K562 (cell line): ENCODE results near the gene TDRD5. TPM values are rescaled to one million over a fixed set of nuclear protein-coding genes. Genes with fewer than 3 reads are reported as not detected.
A peak's percentile ranks its signal among the peaks of the same experiment; 100 is the strongest.

Experiments
- E2F4 ChIP-seq: sonication (generic); formaldehyde crosslinking; IDR thresholded peaks from 2 replicates; pipeline ENCODE4 v1.8.0; 2022; ENCODE audit warnings: mild to moderate bottlenecking, low read depth, missing genetic modification reagents
- E2F6 ChIP-seq, 2 experiments: IDR thresholded peaks; 2 replicates each; pipeline ENCODE4 v1.6.1; 2011; ENCODE audit warnings: borderline replicate concordance in 1 of 2, control low read depth in 1 of 2, low read depth in 1 of 2, low read length in 1 of 2, mild to moderate bottlenecking in 1 of 2, mixed read lengths in 1 of 2, moderate library complexity in 1 of 2; ENCODE audit not compliant: insufficient read depth in 1 of 2, insufficient read length in 1 of 2, poor library complexity in 1 of 2, severe bottlenecking in 1 of 2; ENCODE audit errors: extremely low read depth in 1 of 2
- KDM4B ChIP-seq, 2 experiments: fragments of 450-650 bp in 1 of 2; sonication (generic) in 1 of 2; IDR thresholded peaks; 2 replicates each; pipeline ENCODE4 v1.6.1; 2016 to 2017; ENCODE audit warnings: borderline replicate concordance in 2 of 2, antibody characterized with exemption in 1 of 2, low read depth in 1 of 2, mild to moderate bottlenecking in 1 of 2
- SRF ChIP-seq, 2 experiments: fragments of 250-450, 450-650 bp in 1 of 2; sonication (Bioruptor Pico) in 1 of 2; sonication (generic) in 1 of 2; formaldehyde crosslinking; IDR thresholded peaks; 2 replicates each; pipeline versions ENCODE4 v1.5.0 to v1.5.1; 2020 to 2022; ENCODE audit warnings: mild to moderate bottlenecking in 1 of 2, missing genetic modification reagents in 1 of 2
- ZBTB33 ChIP-seq: sonication (generic); formaldehyde crosslinking; IDR thresholded peaks from 2 replicates; pipeline ENCODE4 v1.8.1; 2023; ENCODE audit warnings: mild to moderate bottlenecking, missing genetic modification reagents
- ZNF124 ChIP-seq: sonication (generic); formaldehyde crosslinking; IDR thresholded peaks from 2 replicates; pipeline ENCODE4 v1.8.1; 2022; ENCODE audit warnings: missing genetic modification reagents
- ZNF316 ChIP-seq: fragments of 450-650 bp; IDR thresholded peaks from 2 replicates; pipeline ENCODE4 v1.6.1; 2016
- ZNF512 ChIP-seq: IDR thresholded peaks from 2 replicates; pipeline ENCODE4 v1.6.1; 2016; ENCODE audit warnings: missing genetic modification characterization, missing compliant biosample characterization
- ZNF717 ChIP-seq: fragments of 250-450 bp; sonication (Bioruptor Pico); IDR thresholded peaks from 2 replicates; pipeline ENCODE4 v1.5.0; 2021
- polyA plus RNA-seq, 8 experiments: library from polyadenylated mRNA; depleted of rRNA in 4 of 8; stranded (reverse) in 5 of 8; unstranded in 3 of 8; fragments of >200 nt; fragmentation: Nextera tagmentation in 2 of 8; fragmentation: Illumina TruSeq in 1 of 8; extraction: Ambion mirVana in 2 of 8; extraction: Trizol in 1 of 8; gene quantifications; 2 replicates each; pipeline versions ENCODE4 v1.2.1 to v1.2.3, GENCODE V29; 2011 to 2014; ENCODE audit warnings: inconsistent platforms in 1 of 8, missing spikeins in 1 of 8
- total RNA-seq, 7 experiments: library from RNA; depleted of rRNA in 6 of 7; stranded (reverse); fragments of >200 nt in 6 of 7; fragmentation: Illumina TruSeq in 2 of 7; extraction: Trizol in 2 of 7; gene quantifications; 2 replicates each; pipeline versions ENCODE4 v1.2.1 to v1.2.3, GENCODE V29; 2011 to 2021; ENCODE audit warnings: low replicate concordance in 1 of 7
- TF ChIP-seq, protein P1 (sequence below): fragments of 250-450 bp; sonication (Bioruptor Pico); IDR thresholded peaks from 2 replicates; pipeline ENCODE4 v1.4.0; 2020; ENCODE audit warnings: mild to moderate bottlenecking, moderate library complexity
- TF ChIP-seq, protein P2 (sequence below): fragments of 250-450 bp; sonication (Bioruptor Pico); IDR thresholded peaks from 2 replicates; pipeline ENCODE4 v1.4.0; 2020; ENCODE audit warnings: mild to moderate bottlenecking, moderate library complexity

TDRD5 gene
- total and polyA plus RNA-seq, 9 of the 15 experiments (the other 6 are each of a cell fraction or from before 2014, with no cell fraction given), result 0.04 to 0.57 (median 0.26) TPM; not detected in 1

GRCh38 chr1:179586107-179586823 lies 5.4 kb upstream of the TDRD5 start (continued):
- TF ChIP-seq ZBTB33 (CRISPR knock-in tag), result 0 out of 2 replicates have a peak, but pooled peaks have one; percentile 52
- TF ChIP-seq, protein P1, sequence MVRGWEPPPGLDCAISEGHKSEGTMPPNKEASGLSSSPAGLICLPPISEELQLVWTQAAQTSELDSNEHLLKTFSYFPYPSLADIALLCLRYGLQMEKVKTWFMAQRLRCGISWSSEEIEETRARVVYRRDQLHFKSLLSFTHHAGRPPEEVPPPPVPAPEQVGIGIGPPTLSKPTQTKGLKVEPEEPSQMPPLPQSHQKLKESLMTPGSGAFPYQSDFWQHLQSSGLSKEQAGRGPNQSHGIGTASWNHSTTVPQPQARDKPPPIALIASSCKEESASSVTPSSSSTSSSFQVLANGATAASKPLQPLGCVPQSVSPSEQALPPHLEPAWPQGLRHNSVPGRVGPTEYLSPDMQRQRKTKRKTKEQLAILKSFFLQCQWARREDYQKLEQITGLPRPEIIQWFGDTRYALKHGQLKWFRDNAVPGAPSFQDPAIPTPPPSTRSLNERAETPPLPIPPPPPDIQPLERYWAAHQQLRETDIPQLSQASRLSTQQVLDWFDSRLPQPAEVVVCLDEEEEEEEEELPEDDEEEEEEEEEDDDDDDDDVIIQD, result no peak
- no peak for TF ChIP-seq ZNF124 (CRISPR knock-in tag)
- no peak for TF ChIP-seq E2F4
- no peak for TF ChIP-seq KDM4B (IDR thresholded peaks at IDR 0.05; ENCODE audit: borderline replicate concordance in 2 of 2, low read depth in 1 of 2)
- TF ChIP-seq ZNF717 (CRISPR knock-in tag), result no peak
- TF ChIP-seq, protein P2, sequence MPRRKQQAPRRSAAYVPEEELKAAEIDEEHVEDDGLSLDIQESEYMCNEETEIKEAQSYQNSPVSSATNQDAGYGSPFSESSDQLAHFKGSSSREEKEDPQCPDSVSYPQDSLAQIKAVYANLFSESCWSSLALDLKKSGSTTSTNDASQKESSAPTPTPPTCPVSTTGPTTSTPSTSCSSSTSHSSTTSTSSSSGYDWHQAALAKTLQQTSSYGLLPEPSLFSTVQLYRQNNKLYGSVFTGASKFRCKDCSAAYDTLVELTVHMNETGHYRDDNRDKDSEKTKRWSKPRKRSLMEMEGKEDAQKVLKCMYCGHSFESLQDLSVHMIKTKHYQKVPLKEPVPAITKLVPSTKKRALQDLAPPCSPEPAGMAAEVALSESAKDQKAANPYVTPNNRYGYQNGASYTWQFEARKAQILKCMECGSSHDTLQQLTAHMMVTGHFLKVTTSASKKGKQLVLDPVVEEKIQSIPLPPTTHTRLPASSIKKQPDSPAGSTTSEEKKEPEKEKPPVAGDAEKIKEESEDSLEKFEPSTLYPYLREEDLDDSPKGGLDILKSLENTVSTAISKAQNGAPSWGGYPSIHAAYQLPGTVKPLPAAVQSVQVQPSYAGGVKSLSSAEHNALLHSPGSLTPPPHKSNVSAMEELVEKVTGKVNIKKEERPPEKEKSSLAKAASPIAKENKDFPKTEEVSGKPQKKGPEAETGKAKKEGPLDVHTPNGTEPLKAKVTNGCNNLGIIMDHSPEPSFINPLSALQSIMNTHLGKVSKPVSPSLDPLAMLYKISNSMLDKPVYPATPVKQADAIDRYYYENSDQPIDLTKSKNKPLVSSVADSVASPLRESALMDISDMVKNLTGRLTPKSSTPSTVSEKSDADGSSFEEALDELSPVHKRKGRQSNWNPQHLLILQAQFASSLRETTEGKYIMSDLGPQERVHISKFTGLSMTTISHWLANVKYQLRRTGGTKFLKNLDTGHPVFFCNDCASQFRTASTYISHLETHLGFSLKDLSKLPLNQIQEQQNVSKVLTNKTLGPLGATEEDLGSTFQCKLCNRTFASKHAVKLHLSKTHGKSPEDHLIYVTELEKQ (CRISPR knock-in tag), result no peak
- 0 out of 2 replicates have a peak, but pooled peaks have one; percentile 11 for TF ChIP-seq ZNF512 (tag)
- TF ChIP-seq ZNF316, result peak; percentile 71; the same call in 1 of the 2 replicates
- TF ChIP-seq E2F6 (IDR thresholded peaks at IDR 0.05; ENCODE audit: borderline replicate concordance in 1 of 2, extremely low read depth in 1 of 2, insufficient read depth in 1 of 2, insufficient read length in 1 of 2, low read depth in 1 of 2, low read length in 1 of 2, poor library complexity in 1 of 2, severe bottlenecking in 1 of 2), result peak in 1 of 2 experiments; percentile 59
- TF ChIP-seq SRF (CRISPR knock-in tag; IDR thresholded peaks at IDR 0.05), result 0 out of 4 replicates have a peak, but pooled peaks of 1 of the 2 experiments have one; percentile 15
